ENCODE results near the gene NFKBIE. TPM values are rescaled to one million over a fixed set of nuclear protein-coding genes. Genes with fewer than 3 reads are reported as not detected.

NFKBIE gene
- total and polyA plus RNA-seq, 2 experiments from 2014 or later, result 14.0 to 16.7 TPM

- TF ChIP-seq EZH2phosphoT487 (IDR thresholded peaks at IDR 0.05; ENCODE audit: low read depth, severe bottlenecking, unreplicated experiment), result no peak
- TF ChIP-seq CTCF (IDR thresholded peaks at IDR 0.05; ENCODE audit: poor library complexity), result no peak
- no peak for TF ChIP-seq EZH2 (IDR thresholded peaks at IDR 0.05; ENCODE audit: borderline replicate concordance)
- Histone ChIP-seq H3K9me2 (replicated peaks; ENCODE audit: insufficient read depth) (no peaks in the 10 kb centered on the region), H3K79me2 (peaks cover 36% of the 10 kb centered on the region), H3K4me3 (peak overlapping the region; percentile 100), H3K4me1 (ENCODE audit: insufficient read depth) (peaks cover 5% of the 10 kb centered on the region), H3K27ac (peak overlapping the region; percentile 96), H3K36me3 (replicated peaks; ENCODE audit: insufficient read depth, low read depth) (no peaks in the 10 kb centered on the region), H3K9me3 (ENCODE audit: low read depth) (no peaks in the 10 kb centered on the region), H4K20me1 (ENCODE audit: insufficient read depth, poor library complexity, severe bottlenecking) (peaks cover 33% of the 10 kb centered on the region), H2AFZ (peak overlapping the region; percentile 95), H3K4me2 (peak overlapping the region; percentile 98), H3K27me3 (no peaks in the 10 kb centered on the region)
- no peak for DNase-seq (ENCODE audit: low spot score)
- WGBS (ENCODE audit: low lambda C conversion rate, missing lambda C conversion rate), result 2% methylated on average over 8 of the region's 12 CpGs
Observed at GRCh38 chr6:44256775-44257024, 8.7 kb downstream of the NFKBIE start.

- peak overlapping the region; percentile 95 for H2AFZ ChIP-seq
- no peaks in the 10 kb centered on the region for H3K9me3 ChIP-seq (ENCODE audit: low read depth)
- peaks cover 5% of the 10 kb centered on the region for H3K4me1 ChIP-seq (ENCODE audit: insufficient read depth)
- no peaks in the 10 kb centered on the region for H3K27me3 ChIP-seq
- H4K20me1 ChIP-seq (ENCODE audit: insufficient read depth, poor library complexity, severe bottlenecking), result peaks cover 39% of the 10 kb centered on the region
- peak overlapping the region; percentile 96 for H3K27ac ChIP-seq
- DNase-seq (ENCODE audit: low spot score), result no peak
- 24% methylated on average over 15 of the region's 15 CpGs for WGBS (ENCODE audit: low lambda C conversion rate, missing lambda C conversion rate)
- no peaks in the 10 kb centered on the region for H3K9me2 ChIP-seq (replicated peaks; ENCODE audit: insufficient read depth)
- H3K79me2 ChIP-seq, result peaks cover 42% of the 10 kb centered on the region
- no peaks in the 10 kb centered on the region for H3K36me3 ChIP-seq (replicated peaks; ENCODE audit: insufficient read depth, low read depth)
- TF ChIP-seq EZH2 (IDR thresholded peaks at IDR 0.05; ENCODE audit: borderline replicate concordance) (no peak), EZH2phosphoT487 (IDR thresholded peaks at IDR 0.05; ENCODE audit: low read depth, severe bottlenecking, unreplicated experiment) (no peak), CTCF (IDR thresholded peaks at IDR 0.05; ENCODE audit: poor library complexity) (no peak)
- peak overlapping the region; percentile 100 for H3K4me3 ChIP-seq
- H3K4me2 ChIP-seq, result peak overlapping the region; percentile 98
Observed at GRCh38 chr6:44255871-44256774, 9.2 kb downstream of the NFKBIE start.

- DNase-seq (ENCODE audit: low spot score), result no peak
- H3K36me3 ChIP-seq (replicated peaks; ENCODE audit: insufficient read depth, low read depth), result no peaks in the 10 kb centered on the region
- H3K4me1 ChIP-seq (ENCODE audit: insufficient read depth), result peaks cover 5% of the 10 kb centered on the region
- peaks cover 50% of the 10 kb centered on the region for H3K79me2 ChIP-seq
- peak overlapping the region; percentile 98 for H3K4me2 ChIP-seq
- H3K27ac ChIP-seq, result no peak overlapping the region
- peaks cover 47% of the 10 kb centered on the region for H4K20me1 ChIP-seq (ENCODE audit: insufficient read depth, poor library complexity, severe bottlenecking)
- TF ChIP-seq CTCF (IDR thresholded peaks at IDR 0.05; ENCODE audit: poor library complexity) (no peak), EZH2phosphoT487 (IDR thresholded peaks at IDR 0.05; ENCODE audit: low read depth, severe bottlenecking, unreplicated experiment) (no peak), EZH2 (IDR thresholded peaks at IDR 0.05; ENCODE audit: borderline replicate concordance) (no peak)
- no peak overlapping the region for H2AFZ ChIP-seq
- H3K9me2 ChIP-seq (replicated peaks; ENCODE audit: insufficient read depth), result no peaks in the 10 kb centered on the region
- H3K27me3 ChIP-seq, result no peaks in the 10 kb centered on the region
- no peaks in the 10 kb centered on the region for H3K9me3 ChIP-seq (ENCODE audit: low read depth)
- H3K4me3 ChIP-seq, result no peak overlapping the region
- 85% methylated on average over 16 of the region's 16 CpGs for WGBS (ENCODE audit: low lambda C conversion rate, missing lambda C conversion rate)
Observed at GRCh38 chr6:44255105-44255808, 10.1 kb downstream of the NFKBIE start.

Measured in hepatocyte (in vitro differentiated cells).